GM23338 (cell line): ENCODE data around the gene NFIC. TPM values are rescaled to one million over a fixed set of nuclear protein-coding genes. Genes with fewer than 3 reads are reported as not detected.

Source experiments
- ATAC-seq: fragments of 200-7000 bp; cut with Tn5 transposase; 3 replicates; pipeline ENCODE4 v1.9.1; 2020
- DNase-seq: peaks from one replicate; pipeline ENCODE4 v3.0.0-alpha.2; 2015; ENCODE audit warnings: low spot score
- H2AFZ ChIP-seq: fragments of 200-600 bp; sonication (generic); 2 replicates; pipeline ENCODE4 v1.8.0; 2016; ENCODE audit warnings: antibody characterized with exemption, mild to moderate bottlenecking, moderate library complexity
- H3F3A ChIP-seq: fragments of 200-600 bp; sonication (generic); replicated peaks from 2 replicates; pipeline ENCODE4 v1.8.0; 2017; ENCODE audit warnings: antibody characterized with exemption, mixed run types, low read depth
- H3K27ac ChIP-seq: fragments of 200-600 bp; sonication (generic); 2 replicates; pipeline ENCODE4 v1.6.1; 2016; ENCODE audit warnings: low read depth
- H3K27me3 ChIP-seq: fragments of 200-600 bp; sonication (generic); 2 replicates; pipeline ENCODE4 v1.8.0; 2016; ENCODE audit warnings: mild to moderate bottlenecking, mixed run types, moderate library complexity; ENCODE audit not compliant: insufficient read depth
- H3K36me3 ChIP-seq: fragments of 200-600 bp; sonication (generic); 2 replicates; pipeline ENCODE4 v1.8.0; 2016; ENCODE audit warnings: mild to moderate bottlenecking; ENCODE audit not compliant: insufficient read depth
- H3K4me1 ChIP-seq: fragments of 200-600 bp; sonication (generic); 2 replicates; pipeline ENCODE4 v1.8.0; 2016; ENCODE audit warnings: mild to moderate bottlenecking, moderate library complexity; ENCODE audit not compliant: insufficient read depth
- H3K4me2 ChIP-seq: fragments of 200-600 bp; sonication (generic); 2 replicates; pipeline ENCODE4 v1.7.1; 2017; ENCODE audit warnings: mixed run types
- H3K4me3 ChIP-seq: fragments of 200-600 bp; sonication (generic); 2 replicates; pipeline ENCODE4 v1.6.1; 2016; ENCODE audit warnings: mixed run types
- H3K79me2 ChIP-seq: fragments of 200-600 bp; sonication (generic); replicated peaks from 2 replicates; pipeline ENCODE4 v1.8.0; 2017; ENCODE audit warnings: mild to moderate bottlenecking; ENCODE audit not compliant: insufficient read depth
- H3K9me2 ChIP-seq: fragments of 200-600 bp; sonication (generic); 2 replicates; pipeline ENCODE4 v1.8.0; 2017; ENCODE audit not compliant: insufficient read depth
- H4K20me1 ChIP-seq: fragments of 200-600 bp; sonication (generic); replicated peaks from 2 replicates; pipeline ENCODE4 v1.8.0; 2017; ENCODE audit warnings: mild to moderate bottlenecking; ENCODE audit not compliant: insufficient read depth
- H3K27ac Mint-ChIP-seq: 2 replicates; pipeline ENCODE4 v1.8.0; 2020; ENCODE audit warnings: inconsistent platforms, mild to moderate bottlenecking, moderate library complexity, mixed read lengths
- H3K27me3 Mint-ChIP-seq: 3 replicates; pipeline ENCODE4 v1.8.0; 2022; ENCODE audit warnings: low read depth, mild to moderate bottlenecking, moderate library complexity, mixed read lengths, inconsistent platforms; ENCODE audit not compliant: insufficient read depth, poor library complexity
- H3K36me3 Mint-ChIP-seq: 3 replicates; pipeline ENCODE4 v1.8.0; 2021; ENCODE audit warnings: low read depth, mild to moderate bottlenecking, inconsistent platforms, moderate library complexity, mixed read lengths
- H3K4me1 Mint-ChIP-seq: 3 replicates; pipeline ENCODE4 v1.8.0; 2020; ENCODE audit warnings: mild to moderate bottlenecking, inconsistent platforms, mixed read lengths
- H3K4me3 Mint-ChIP-seq: 3 replicates; pipeline ENCODE4 v1.8.0; 2021; ENCODE audit warnings: moderate library complexity, mild to moderate bottlenecking, inconsistent platforms, mixed read lengths
- H3K9me3 Mint-ChIP-seq: 3 replicates; pipeline ENCODE4 v1.8.0; 2020; ENCODE audit warnings: moderate library complexity, mild to moderate bottlenecking, inconsistent platforms, mixed read lengths
- CREB1 ChIP-seq: fragments of 250-450 bp; sonication (Bioruptor Pico); IDR thresholded peaks from 2 replicates; pipeline ENCODE4 v1.5.0; 2020; ENCODE audit warnings: low read depth, mild to moderate bottlenecking, moderate library complexity
- EZH2 ChIP-seq: fragments of 200-600 bp; sonication (generic); IDR thresholded peaks from one replicate; pipeline ENCODE4 v1.8.0; 2017; ENCODE audit warnings: antibody characterized with exemption, mild to moderate bottlenecking, low read depth; ENCODE audit not compliant: unreplicated experiment
- EZH2phosphoT487 ChIP-seq: fragments of 200-600 bp; sonication (generic); IDR thresholded peaks from one replicate; pipeline ENCODE4 v1.8.1; 2018; ENCODE audit warnings: antibody characterized with exemption; ENCODE audit not compliant: unreplicated experiment
- JUNB ChIP-seq: IDR thresholded peaks from one replicate; pipeline ENCODE4 v1.6.1; 2016; ENCODE audit warnings: antibody characterized with exemption; ENCODE audit not compliant: unreplicated experiment
- NANOG ChIP-seq: IDR thresholded peaks from 2 replicates; pipeline ENCODE4 v1.6.1; 2016; ENCODE audit warnings: antibody characterized with exemption, borderline replicate concordance
- POLR2AphosphoS5 ChIP-seq: IDR thresholded peaks from 2 replicates; pipeline ENCODE4 v1.6.1; 2016; ENCODE audit warnings: antibody characterized with exemption, low read depth
- STAT1 ChIP-seq: IDR thresholded peaks from one replicate; pipeline ENCODE4 v1.6.1; 2016; ENCODE audit warnings: antibody characterized with exemption; ENCODE audit not compliant: unreplicated experiment
- ZNF114 ChIP-seq: fragments of 250-450 bp; sonication (Bioruptor Pico); IDR thresholded peaks from 2 replicates; pipeline ENCODE4 v1.5.0; 2020; ENCODE audit warnings: mild to moderate bottlenecking, moderate library complexity
- ZNF331 ChIP-seq: fragments of 250-450 bp; sonication (Bioruptor Pico); IDR thresholded peaks from 2 replicates; pipeline ENCODE4 v1.5.0; 2020; ENCODE audit warnings: low read depth, mild to moderate bottlenecking, moderate library complexity
- polyA plus RNA-seq: library from polyadenylated mRNA; unstranded; fragments of >200 nt; fragmentation: Nextera tagmentation; extraction: Ambion mirVana; gene quantifications from 2 replicates; pipeline ENCODE4 v1.2.1, GENCODE V29; 2016
- total RNA-seq: library from RNA; depleted of rRNA; stranded (reverse); fragments of >200 nt; shearing (Covaris generic); gene quantifications from 2 replicates; pipeline ENCODE4 v1.2.3, GENCODE V29; 2014
- TF ChIP-seq, protein P1 (sequence below): IDR thresholded peaks from one replicate; pipeline ENCODE4 v1.6.1; 2018; ENCODE audit warnings: antibody characterized with exemption; ENCODE audit not compliant: unreplicated experiment
- TF ChIP-seq, protein P2 (sequence below): IDR thresholded peaks from 2 replicates; pipeline ENCODE4 v1.6.1; 2016; ENCODE audit warnings: antibody characterized with exemption
- TF ChIP-seq, protein P3 (sequence below): fragments of 250-450 bp; sonication (Bioruptor Pico); IDR thresholded peaks from 2 replicates; pipeline ENCODE4 v1.5.0; 2020; ENCODE audit warnings: mild to moderate bottlenecking, moderate library complexity

NFIC gene
- total and polyA plus RNA-seq, 2 experiments from 2014 or later: 1.3 to 5.3 TPM

DNA sequence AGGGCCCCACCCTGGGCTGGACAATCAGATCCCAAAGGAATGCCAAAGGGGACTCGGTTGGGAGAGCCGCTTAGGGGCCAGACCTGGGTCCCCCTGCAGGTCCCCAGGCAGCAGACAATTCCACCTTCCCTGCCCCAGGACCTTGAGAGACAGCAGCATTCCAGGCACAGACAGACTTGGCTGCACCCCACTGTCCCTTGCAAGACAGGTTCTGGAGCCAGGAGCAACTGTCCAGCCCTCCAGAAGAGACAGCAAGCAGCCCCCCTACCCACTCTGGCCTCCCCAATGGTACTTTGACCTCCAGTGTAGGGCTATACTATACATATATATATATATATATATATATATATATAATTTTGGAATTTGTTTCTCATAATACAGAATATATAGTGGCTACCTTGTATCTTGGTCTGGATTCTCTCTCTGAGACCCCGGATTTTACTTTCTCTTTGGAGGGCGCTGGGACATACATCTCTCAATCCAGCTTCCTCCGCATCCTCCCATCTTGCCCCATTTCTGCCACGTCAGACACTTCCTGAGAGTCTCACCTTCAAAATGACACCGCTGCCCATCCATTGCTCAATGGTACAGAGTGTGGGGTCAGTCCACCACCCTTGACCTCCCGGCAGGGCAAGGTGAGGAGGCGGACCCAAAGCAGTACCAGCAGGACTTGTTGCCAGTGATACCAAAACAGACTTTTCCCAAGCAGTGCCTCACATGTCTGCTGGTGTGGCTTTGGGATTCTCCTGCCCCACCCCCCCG, 101.2 kb downstream of the NFIC start:
- Histone ChIP-seq H3K36me3 (no peaks in the 10 kb centered on the region), H3K9me2 (no peaks in the 10 kb centered on the region), H3F3A (peaks cover 4% of the 10 kb centered on the region; the same call in 1 of the 2 replicates), H3K79me2 (no peaks in the 10 kb centered on the region), H3K27me3 (peaks cover 52% of the 10 kb centered on the region), H3K4me3 (no peak overlapping the region), H2AFZ (no peak overlapping the region), H4K20me1 (no peaks in the 10 kb centered on the region), H3K4me1 (peaks cover 13% of the 10 kb centered on the region), H3K27ac (no peak overlapping the region), H3K4me2 (no peak overlapping the region)
- no peak for DNase-seq
- H3K4me1 Mint-ChIP-seq: peaks cover 7% of the 10 kb centered on the region
- TF ChIP-seq EZH2 (no peak), ZNF114 (no peak), POLR2AphosphoS5 (no peak), NANOG (no peak), CREB1 (CRISPR knock-in tag) (no peak), STAT1 (no peak), ZNF331 (CRISPR knock-in tag) (no peak), EZH2phosphoT487 (no peak), JUNB (no peak)
- TF ChIP-seq, protein P1, sequence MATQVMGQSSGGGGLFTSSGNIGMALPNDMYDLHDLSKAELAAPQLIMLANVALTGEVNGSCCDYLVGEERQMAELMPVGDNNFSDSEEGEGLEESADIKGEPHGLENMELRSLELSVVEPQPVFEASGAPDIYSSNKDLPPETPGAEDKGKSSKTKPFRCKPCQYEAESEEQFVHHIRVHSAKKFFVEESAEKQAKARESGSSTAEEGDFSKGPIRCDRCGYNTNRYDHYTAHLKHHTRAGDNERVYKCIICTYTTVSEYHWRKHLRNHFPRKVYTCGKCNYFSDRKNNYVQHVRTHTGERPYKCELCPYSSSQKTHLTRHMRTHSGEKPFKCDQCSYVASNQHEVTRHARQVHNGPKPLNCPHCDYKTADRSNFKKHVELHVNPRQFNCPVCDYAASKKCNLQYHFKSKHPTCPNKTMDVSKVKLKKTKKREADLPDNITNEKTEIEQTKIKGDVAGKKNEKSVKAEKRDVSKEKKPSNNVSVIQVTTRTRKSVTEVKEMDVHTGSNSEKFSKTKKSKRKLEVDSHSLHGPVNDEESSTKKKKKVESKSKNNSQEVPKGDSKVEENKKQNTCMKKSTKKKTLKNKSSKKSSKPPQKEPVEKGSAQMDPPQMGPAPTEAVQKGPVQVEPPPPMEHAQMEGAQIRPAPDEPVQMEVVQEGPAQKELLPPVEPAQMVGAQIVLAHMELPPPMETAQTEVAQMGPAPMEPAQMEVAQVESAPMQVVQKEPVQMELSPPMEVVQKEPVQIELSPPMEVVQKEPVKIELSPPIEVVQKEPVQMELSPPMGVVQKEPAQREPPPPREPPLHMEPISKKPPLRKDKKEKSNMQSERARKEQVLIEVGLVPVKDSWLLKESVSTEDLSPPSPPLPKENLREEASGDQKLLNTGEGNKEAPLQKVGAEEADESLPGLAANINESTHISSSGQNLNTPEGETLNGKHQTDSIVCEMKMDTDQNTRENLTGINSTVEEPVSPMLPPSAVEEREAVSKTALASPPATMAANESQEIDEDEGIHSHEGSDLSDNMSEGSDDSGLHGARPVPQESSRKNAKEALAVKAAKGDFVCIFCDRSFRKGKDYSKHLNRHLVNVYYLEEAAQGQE: no peak
- TF ChIP-seq, protein P2, sequence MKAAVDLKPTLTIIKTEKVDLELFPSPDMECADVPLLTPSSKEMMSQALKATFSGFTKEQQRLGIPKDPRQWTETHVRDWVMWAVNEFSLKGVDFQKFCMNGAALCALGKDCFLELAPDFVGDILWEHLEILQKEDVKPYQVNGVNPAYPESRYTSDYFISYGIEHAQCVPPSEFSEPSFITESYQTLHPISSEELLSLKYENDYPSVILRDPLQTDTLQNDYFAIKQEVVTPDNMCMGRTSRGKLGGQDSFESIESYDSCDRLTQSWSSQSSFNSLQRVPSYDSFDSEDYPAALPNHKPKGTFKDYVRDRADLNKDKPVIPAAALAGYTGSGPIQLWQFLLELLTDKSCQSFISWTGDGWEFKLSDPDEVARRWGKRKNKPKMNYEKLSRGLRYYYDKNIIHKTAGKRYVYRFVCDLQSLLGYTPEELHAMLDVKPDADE: no peak
- TF ChIP-seq, protein P3, sequence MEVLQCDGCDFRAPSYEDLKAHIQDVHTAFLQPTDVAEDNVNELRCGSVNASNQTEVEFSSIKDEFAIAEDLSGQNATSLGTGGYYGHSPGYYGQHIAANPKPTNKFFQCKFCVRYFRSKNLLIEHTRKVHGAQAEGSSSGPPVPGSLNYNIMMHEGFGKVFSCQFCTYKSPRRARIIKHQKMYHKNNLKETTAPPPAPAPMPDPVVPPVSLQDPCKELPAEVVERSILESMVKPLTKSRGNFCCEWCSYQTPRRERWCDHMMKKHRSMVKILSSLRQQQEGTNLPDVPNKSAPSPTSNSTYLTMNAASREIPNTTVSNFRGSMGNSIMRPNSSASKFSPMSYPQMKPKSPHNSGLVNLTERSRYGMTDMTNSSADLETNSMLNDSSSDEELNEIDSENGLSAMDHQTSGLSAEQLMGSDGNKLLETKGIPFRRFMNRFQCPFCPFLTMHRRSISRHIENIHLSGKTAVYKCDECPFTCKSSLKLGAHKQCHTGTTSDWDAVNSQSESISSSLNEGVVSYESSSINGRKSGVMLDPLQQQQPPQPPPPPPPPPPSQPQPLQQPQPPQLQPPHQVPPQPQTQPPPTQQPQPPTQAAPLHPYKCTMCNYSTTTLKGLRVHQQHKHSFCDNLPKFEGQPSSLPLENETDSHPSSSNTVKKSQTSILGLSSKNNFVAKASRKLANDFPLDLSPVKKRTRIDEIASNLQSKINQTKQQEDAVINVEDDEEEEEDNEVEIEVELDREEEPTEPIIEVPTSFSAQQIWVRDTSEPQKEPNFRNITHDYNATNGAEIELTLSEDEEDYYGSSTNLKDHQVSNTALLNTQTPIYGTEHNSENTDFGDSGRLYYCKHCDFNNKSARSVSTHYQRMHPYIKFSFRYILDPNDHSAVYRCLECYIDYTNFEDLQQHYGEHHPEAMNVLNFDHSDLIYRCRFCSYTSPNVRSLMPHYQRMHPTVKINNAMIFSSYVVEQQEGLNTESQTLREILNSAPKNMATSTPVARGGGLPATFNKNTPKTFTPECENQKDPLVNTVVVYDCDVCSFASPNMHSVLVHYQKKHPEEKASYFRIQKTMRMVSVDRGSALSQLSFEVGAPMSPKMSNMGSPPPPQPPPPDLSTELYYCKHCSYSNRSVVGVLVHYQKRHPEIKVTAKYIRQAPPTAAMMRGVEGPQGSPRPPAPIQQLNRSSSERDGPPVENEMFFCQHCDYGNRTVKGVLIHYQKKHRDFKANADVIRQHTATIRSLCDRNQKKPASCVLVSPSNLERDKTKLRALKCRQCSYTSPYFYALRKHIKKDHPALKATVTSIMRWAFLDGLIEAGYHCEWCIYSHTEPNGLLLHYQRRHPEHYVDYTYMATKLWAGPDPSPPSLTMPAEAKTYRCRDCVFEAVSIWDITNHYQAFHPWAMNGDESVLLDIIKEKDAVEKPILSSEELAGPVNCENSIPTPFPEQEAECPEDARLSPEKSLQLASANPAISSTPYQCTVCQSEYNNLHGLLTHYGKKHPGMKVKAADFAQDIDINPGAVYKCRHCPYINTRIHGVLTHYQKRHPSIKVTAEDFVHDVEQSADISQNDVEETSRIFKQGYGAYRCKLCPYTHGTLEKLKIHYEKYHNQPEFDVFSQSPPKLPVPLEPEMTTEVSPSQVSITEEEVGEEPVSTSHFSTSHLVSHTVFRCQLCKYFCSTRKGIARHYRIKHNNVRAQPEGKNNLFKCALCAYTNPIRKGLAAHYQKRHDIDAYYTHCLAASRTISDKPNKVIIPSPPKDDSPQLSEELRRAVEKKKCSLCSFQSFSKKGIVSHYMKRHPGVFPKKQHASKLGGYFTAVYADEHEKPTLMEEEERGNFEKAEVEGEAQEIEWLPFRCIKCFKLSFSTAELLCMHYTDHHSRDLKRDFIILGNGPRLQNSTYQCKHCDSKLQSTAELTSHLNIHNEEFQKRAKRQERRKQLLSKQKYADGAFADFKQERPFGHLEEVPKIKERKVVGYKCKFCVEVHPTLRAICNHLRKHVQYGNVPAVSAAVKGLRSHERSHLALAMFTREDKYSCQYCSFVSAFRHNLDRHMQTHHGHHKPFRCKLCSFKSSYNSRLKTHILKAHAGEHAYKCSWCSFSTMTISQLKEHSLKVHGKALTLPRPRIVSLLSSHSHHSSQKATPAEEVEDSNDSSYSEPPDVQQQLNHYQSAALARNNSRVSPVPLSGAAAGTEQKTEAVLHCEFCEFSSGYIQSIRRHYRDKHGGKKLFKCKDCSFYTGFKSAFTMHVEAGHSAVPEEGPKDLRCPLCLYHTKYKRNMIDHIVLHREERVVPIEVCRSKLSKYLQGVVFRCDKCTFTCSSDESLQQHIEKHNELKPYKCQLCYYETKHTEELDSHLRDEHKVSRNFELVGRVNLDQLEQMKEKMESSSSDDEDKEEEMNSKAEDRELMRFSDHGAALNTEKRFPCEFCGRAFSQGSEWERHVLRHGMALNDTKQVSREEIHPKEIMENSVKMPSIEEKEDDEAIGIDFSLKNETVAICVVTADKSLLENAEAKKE (CRISPR knock-in tag): no peak
- H3K27ac Mint-ChIP-seq: no peak overlapping the region
- peaks cover 29% of the 10 kb centered on the region for H3K9me3 Mint-ChIP-seq
- no peak overlapping the region for H3K4me3 Mint-ChIP-seq
- ATAC-seq: no peak
- H3K27me3 Mint-ChIP-seq: peaks cover 35% of the 10 kb centered on the region
- peaks cover 11% of the 10 kb centered on the region; the same call in 2 of the 3 replicates for H3K36me3 Mint-ChIP-seq
